ENCODE data around the gene RPRD2.

Gene RPRD2

DNA sequence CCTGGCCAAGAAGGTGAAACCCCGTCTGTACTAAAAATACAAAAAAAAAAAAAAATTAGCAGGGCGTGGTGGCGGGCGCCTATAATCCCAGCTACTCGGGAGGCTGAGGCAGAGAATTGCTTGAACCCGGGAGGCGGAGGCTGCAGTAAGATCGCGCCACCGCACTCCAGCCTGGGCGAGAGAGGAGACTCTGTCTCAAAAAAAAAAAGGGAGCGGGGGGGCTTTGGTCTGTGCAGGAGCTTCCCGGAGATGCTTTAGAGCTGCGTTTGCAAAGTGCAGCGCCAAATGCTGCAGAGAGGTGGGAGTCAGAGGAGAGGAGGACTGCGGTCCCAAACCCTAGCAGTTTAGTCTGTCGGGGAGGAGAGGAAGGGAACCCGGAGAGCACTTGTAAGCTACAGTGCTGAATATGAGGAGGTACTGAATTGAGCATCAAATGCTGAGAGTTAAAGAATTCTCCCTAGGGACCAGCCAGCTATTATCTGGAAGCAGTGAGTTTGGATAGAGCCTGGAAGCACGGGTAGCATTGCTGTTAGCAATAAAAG is 152.2 kb downstream of the RPRD2 start:
- DNase-seq, result no peak

DNA sequence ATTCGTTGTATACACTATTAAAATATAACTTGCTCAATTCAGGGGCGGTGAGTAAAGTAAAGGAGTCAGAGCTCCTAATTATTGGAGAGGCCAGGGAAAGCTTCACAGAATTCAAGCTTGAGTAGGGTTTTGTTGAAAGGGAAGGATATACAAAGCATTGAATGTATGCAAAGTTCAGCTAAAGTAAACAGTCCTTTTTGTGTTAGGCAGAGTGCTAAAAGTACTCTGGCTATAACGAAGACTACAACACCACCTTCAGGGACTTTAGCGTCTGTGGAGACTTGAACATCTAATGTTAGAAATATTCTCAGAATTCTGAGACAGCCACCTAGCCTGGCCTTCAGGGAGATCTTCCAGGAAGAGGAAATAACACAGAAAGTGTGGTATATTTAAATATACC is 152.7 kb downstream of the RPRD2 start:
- no peak for DNase-seq

DNA sequence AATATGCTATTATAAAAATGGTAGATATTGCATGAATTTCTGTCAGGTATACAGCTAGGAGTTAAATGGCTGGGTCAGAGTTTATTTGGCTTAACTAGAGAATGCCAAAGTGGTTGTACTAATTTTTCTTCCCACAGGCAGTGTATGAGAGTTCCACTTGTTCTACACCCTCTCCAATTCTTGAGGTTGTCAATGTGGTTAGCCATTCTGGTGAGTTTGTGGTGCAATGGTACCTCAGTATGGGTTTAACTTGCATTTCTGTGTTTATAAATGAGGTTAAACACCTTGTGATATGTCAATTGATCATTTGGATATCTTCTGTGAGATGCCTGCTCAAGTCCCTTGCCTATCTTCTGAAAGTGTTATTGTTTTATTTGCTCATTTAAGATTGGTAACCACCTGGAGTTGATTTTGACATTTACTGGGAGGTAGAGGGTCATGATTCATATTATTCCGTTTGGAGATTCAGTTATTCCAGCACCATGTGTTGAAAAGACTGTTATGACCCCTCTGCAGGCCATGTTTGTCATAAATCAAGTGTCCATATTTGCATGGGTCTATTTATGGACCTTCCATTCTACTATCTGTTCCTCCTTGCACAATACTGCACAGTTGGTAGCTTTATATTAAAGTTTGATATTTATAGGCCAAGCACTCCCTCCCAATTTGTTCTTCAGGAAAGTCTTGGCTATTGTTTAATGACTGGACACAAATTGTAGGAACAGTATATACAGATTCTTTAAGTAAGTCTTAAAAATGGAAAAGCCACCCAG is 157.4 kb downstream of the RPRD2 start:
- no peak for DNase-seq

DNA sequence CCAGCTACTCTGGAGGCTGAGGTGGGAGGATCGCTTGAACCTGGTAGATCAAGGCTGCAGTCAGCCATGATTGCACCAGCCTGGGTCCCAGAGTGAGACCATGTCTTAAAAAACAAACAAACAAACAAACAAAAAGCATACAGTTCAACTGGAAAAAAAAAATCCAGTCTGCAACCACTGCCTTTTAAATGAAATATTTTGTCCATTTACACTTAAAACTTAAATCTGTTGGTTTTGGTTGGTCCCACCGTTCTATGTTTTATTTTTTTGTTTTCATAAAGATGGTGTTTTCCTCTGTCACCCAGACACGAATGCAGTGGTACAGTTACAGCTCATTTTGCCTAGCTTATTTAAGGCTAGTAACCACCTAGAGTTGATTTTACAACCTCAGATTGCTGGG is 161.4 kb downstream of the RPRD2 start:
- DNase-seq, result no peak
